Measurements from ENCODE around the gene MATCAP1. TPM values are rescaled to one million over a fixed set of nuclear protein-coding genes. Genes with fewer than 3 reads are reported as not detected.

Gene MATCAP1
- total RNA-seq, 1 experiment from 2014 or later = 33.9 TPM

DNA sequence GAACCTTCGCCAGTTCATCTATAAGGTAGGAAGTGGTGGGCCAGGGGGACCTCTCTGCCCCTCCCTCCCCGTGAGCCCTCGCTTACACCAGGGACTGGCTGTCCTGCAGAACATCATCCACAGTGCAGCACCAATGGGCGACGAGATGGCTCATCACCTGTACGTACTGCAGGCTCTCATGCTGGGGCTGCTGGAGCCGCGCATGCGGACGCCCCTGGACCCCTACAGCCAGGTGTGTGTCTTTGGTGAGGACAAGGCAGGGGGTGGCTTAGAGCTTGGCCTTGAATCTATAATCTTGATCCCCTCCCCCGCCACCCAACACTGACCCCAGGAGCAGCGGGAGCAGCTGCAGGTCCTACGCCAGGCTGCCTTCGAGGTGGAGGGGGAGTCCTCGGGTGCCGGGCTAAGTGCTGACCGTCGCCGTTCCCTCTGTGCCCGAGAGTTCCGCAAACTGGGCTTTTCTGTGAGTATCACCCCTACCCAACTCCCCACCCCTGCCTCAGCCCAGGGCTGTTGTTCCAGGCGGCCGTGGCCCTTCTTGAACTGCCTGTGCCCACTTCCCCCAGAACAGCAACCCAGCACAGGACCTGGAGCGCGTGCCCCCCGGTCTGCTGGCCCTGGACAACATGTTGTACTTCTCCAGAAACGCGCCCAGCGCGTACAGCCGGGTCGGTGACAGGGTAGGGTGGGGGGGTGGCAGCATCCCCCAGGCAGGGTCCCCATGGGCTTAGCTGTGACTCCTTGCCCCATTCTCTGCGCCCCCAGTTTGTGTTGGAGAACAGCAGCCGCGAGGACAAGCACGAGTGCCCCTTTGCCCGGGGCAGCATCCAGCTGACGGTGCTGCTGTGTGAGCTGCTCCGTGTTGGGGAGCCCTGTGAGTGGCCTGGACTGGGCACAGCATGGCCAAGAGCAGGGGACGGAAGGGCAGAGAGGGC lies 17.9 kb upstream of the MATCAP1 start:
- intact Hi-C loops (cut with micrococcal nuclease; ENCODE audit: unreplicated experiment) = no loop called here
- Histone ChIP-seq H3K36me3 (ENCODE audit: insufficient read depth, low read length, poor library complexity, severe bottlenecking) (peaks cover 37% of the 10 kb centered on the region), H3K27me3 (replicated peaks; ENCODE audit: insufficient read depth, low read depth, low read length, poor library complexity) (no peaks in the 10 kb centered on the region), H3K4me1 (ENCODE audit: insufficient read depth, low read length, poor library complexity, severe bottlenecking) (no peaks in the 10 kb centered on the region), H3K4me3 (ENCODE audit: low read depth, low read length, poor library complexity, severe bottlenecking) (no peak overlapping the region), H3K27ac (ENCODE audit: low read depth, low read length, poor library complexity, severe bottlenecking) (no peak overlapping the region), H3K9me3 (ENCODE audit: low read depth, low read length, poor library complexity, severe bottlenecking) (no peaks in the 10 kb centered on the region)
- TF ChIP-seq EZH2 (IDR thresholded peaks at IDR 0.05; ENCODE audit: borderline replicate concordance, low read depth, low read length, poor library complexity, severe bottlenecking) (no peak), CTCF (conservative IDR thresholded peaks at IDR 0.05; ENCODE audit: low read depth, low read length) (no peak)
- BruUV-seq (replicated peaks) = no TSS peak
- no peak for DNase-seq (ENCODE audit: low spot score)
- ChIA-PET CTCF (interaction anchor here (0.6 kb wide), 1 partner anchor 171 kb away, joined by 13 read pairs; no protein-coding TSS in a partner anchor), POLR2A (ENCODE audit: low non-redundant PET) (no interaction called here)

GRCh38 chr16:67200491-67200890 lies 16.7 kb upstream of the MATCAP1 start:
- intact Hi-C loops (cut with micrococcal nuclease; ENCODE audit: unreplicated experiment) = no loop called here
- CTCF ChIA-PET = interaction anchor here (0.6 to 0.7 kb wide), 2 partner anchors 44 to 254 kb away, joined by 3 to 8 read pairs; no protein-coding TSS in a partner anchor

GRCh38 chr16:67199808-67200198 lies 16.0 kb upstream of the MATCAP1 start:
- Histone ChIP-seq H3K4me1 (ENCODE audit: insufficient read depth, low read length, poor library complexity, severe bottlenecking) (no peaks in the 10 kb centered on the region), H3K27ac (ENCODE audit: low read depth, low read length, poor library complexity, severe bottlenecking) (no peak overlapping the region), H3K4me3 (ENCODE audit: low read depth, low read length, poor library complexity, severe bottlenecking) (no peak overlapping the region), H3K27me3 (replicated peaks; ENCODE audit: insufficient read depth, low read depth, low read length, poor library complexity) (no peaks in the 10 kb centered on the region), H3K36me3 (ENCODE audit: insufficient read depth, low read length, poor library complexity, severe bottlenecking) (peaks cover 55% of the 10 kb centered on the region), H3K9me3 (ENCODE audit: low read depth, low read length, poor library complexity, severe bottlenecking) (no peaks in the 10 kb centered on the region)
- ChIA-PET POLR2A (ENCODE audit: low non-redundant PET) (no interaction called here), CTCF (interaction anchor here (0.7 kb wide), 1 partner anchor 45 kb away, joined by 8 read pairs; no protein-coding TSS in a partner anchor)
- no TSS peak for BruUV-seq (replicated peaks)
- intact Hi-C loops (cut with micrococcal nuclease; ENCODE audit: unreplicated experiment) = no loop called here
- TF ChIP-seq EZH2 (IDR thresholded peaks at IDR 0.05; ENCODE audit: borderline replicate concordance, low read depth, low read length, poor library complexity, severe bottlenecking) (no peak), CTCF (conservative IDR thresholded peaks at IDR 0.05; ENCODE audit: low read depth, low read length) (no peak)
- no peak for DNase-seq (ENCODE audit: low spot score)

More at GRCh38 chr16:67200491-67200890, 16.7 kb upstream of the MATCAP1 start:
- TF ChIP-seq CTCF (conservative IDR thresholded peaks at IDR 0.05; ENCODE audit: low read depth, low read length) = no peak
- TF ChIP-seq EZH2 (IDR thresholded peaks at IDR 0.05; ENCODE audit: borderline replicate concordance, low read depth, low read length, poor library complexity, severe bottlenecking) = no peak
- H3K36me3 ChIP-seq (ENCODE audit: insufficient read depth, low read length, poor library complexity, severe bottlenecking) = peaks cover 48% of the 10 kb centered on the region
- H3K4me1 ChIP-seq (ENCODE audit: insufficient read depth, low read length, poor library complexity, severe bottlenecking) = no peaks in the 10 kb centered on the region
- DNase-seq (ENCODE audit: low spot score) = no peak
- POLR2A ChIA-PET (ENCODE audit: low non-redundant PET) = no interaction called here
- H3K9me3 ChIP-seq (ENCODE audit: low read depth, low read length, poor library complexity, severe bottlenecking) = no peaks in the 10 kb centered on the region
- no peak overlapping the region for H3K4me3 ChIP-seq (ENCODE audit: low read depth, low read length, poor library complexity, severe bottlenecking)
- BruUV-seq (replicated peaks) = no TSS peak
- H3K27me3 ChIP-seq (replicated peaks; ENCODE audit: insufficient read depth, low read depth, low read length, poor library complexity) = no peaks in the 10 kb centered on the region
- no peak overlapping the region for H3K27ac ChIP-seq (ENCODE audit: low read depth, low read length, poor library complexity, severe bottlenecking)
